SK-N-MC (cell line): Measurements from ENCODE around the gene DOCK8.

Experiments used
- EZH2 ChIP-seq: fragments of 200-600 bp; sonication (generic); IDR thresholded peaks from one replicate; pipeline ENCODE4 v1.6.1; 2017; ENCODE audit warnings: antibody characterized with exemption
- FOXP2 ChIP-seq: optimal IDR thresholded peaks from 2 replicates; pipeline ENCODE3; 2011; ENCODE audit warnings: mild to moderate bottlenecking, moderate library complexity; ENCODE audit not compliant: insufficient read depth; ENCODE audit errors: extremely low read length, control extremely low read depth
- POLR2AphosphoS5 ChIP-seq: IDR thresholded peaks from 2 replicates; pipeline ENCODE4 v1.6.1; 2012; ENCODE audit warnings: mild to moderate bottlenecking, low read depth, low read length, borderline replicate concordance

DNA sequence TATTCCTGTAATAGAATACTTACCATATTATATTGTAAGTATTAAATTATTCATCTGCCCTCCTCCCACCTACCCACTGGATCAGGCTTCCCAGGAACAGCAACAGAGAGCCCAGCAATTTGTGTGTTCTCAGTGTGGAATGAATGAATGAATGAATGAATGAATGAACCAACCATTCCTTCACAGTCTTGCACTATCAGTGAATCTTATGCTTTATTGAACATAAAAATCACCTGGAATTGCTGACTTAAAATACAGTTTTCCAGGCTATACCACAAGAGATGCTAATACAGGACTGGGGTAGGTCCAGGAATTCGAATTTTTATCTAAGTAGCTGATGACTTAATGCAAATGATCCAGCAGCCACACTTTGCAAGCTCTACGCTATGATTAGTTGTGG, 51.6 kb downstream of the DOCK8 start:
- TF ChIP-seq EZH2, result no peak
- no peak for TF ChIP-seq POLR2AphosphoS5
- TF ChIP-seq FOXP2, result no peak
